GM23338 (cell line): ENCODE measurements around the gene CCDC32. TPM values are rescaled to one million over a fixed set of nuclear protein-coding genes. Genes with fewer than 3 reads are reported as not detected.

Experiments
- ATAC-seq: fragments of 200-7000 bp; cut with Tn5 transposase; 3 replicates; pipeline ENCODE4 v1.9.1; 2020
- DNase-seq: peaks from one replicate; pipeline ENCODE4 v3.0.0-alpha.2; 2015; ENCODE audit warnings: low spot score
- H2AFZ ChIP-seq: fragments of 200-600 bp; sonication (generic); 2 replicates; pipeline ENCODE4 v1.8.0; 2016; ENCODE audit warnings: antibody characterized with exemption, mild to moderate bottlenecking, moderate library complexity
- H3F3A ChIP-seq: fragments of 200-600 bp; sonication (generic); replicated peaks from 2 replicates; pipeline ENCODE4 v1.8.0; 2017; ENCODE audit warnings: antibody characterized with exemption, mixed run types, low read depth
- H3K27ac ChIP-seq: fragments of 200-600 bp; sonication (generic); 2 replicates; pipeline ENCODE4 v1.6.1; 2016; ENCODE audit warnings: low read depth
- H3K27me3 ChIP-seq: fragments of 200-600 bp; sonication (generic); 2 replicates; pipeline ENCODE4 v1.8.0; 2016; ENCODE audit warnings: mild to moderate bottlenecking, mixed run types, moderate library complexity; ENCODE audit not compliant: insufficient read depth
- H3K36me3 ChIP-seq: fragments of 200-600 bp; sonication (generic); 2 replicates; pipeline ENCODE4 v1.8.0; 2016; ENCODE audit warnings: mild to moderate bottlenecking; ENCODE audit not compliant: insufficient read depth
- H3K4me1 ChIP-seq: fragments of 200-600 bp; sonication (generic); 2 replicates; pipeline ENCODE4 v1.8.0; 2016; ENCODE audit warnings: mild to moderate bottlenecking, moderate library complexity; ENCODE audit not compliant: insufficient read depth
- H3K4me2 ChIP-seq: fragments of 200-600 bp; sonication (generic); 2 replicates; pipeline ENCODE4 v1.7.1; 2017; ENCODE audit warnings: mixed run types
- H3K4me3 ChIP-seq: fragments of 200-600 bp; sonication (generic); 2 replicates; pipeline ENCODE4 v1.6.1; 2016; ENCODE audit warnings: mixed run types
- H3K79me2 ChIP-seq: fragments of 200-600 bp; sonication (generic); replicated peaks from 2 replicates; pipeline ENCODE4 v1.8.0; 2017; ENCODE audit warnings: mild to moderate bottlenecking; ENCODE audit not compliant: insufficient read depth
- H3K9me2 ChIP-seq: fragments of 200-600 bp; sonication (generic); 2 replicates; pipeline ENCODE4 v1.8.0; 2017; ENCODE audit not compliant: insufficient read depth
- H4K20me1 ChIP-seq: fragments of 200-600 bp; sonication (generic); replicated peaks from 2 replicates; pipeline ENCODE4 v1.8.0; 2017; ENCODE audit warnings: mild to moderate bottlenecking; ENCODE audit not compliant: insufficient read depth
- H3K27ac Mint-ChIP-seq: 2 replicates; pipeline ENCODE4 v1.8.0; 2020; ENCODE audit warnings: inconsistent platforms, mild to moderate bottlenecking, moderate library complexity, mixed read lengths
- H3K27me3 Mint-ChIP-seq: 3 replicates; pipeline ENCODE4 v1.8.0; 2022; ENCODE audit warnings: low read depth, mild to moderate bottlenecking, moderate library complexity, mixed read lengths, inconsistent platforms; ENCODE audit not compliant: insufficient read depth, poor library complexity
- H3K36me3 Mint-ChIP-seq: 3 replicates; pipeline ENCODE4 v1.8.0; 2021; ENCODE audit warnings: low read depth, mild to moderate bottlenecking, inconsistent platforms, moderate library complexity, mixed read lengths
- H3K4me1 Mint-ChIP-seq: 3 replicates; pipeline ENCODE4 v1.8.0; 2020; ENCODE audit warnings: mild to moderate bottlenecking, inconsistent platforms, mixed read lengths
- H3K4me3 Mint-ChIP-seq: 3 replicates; pipeline ENCODE4 v1.8.0; 2021; ENCODE audit warnings: moderate library complexity, mild to moderate bottlenecking, inconsistent platforms, mixed read lengths
- H3K9me3 Mint-ChIP-seq: 3 replicates; pipeline ENCODE4 v1.8.0; 2020; ENCODE audit warnings: moderate library complexity, mild to moderate bottlenecking, inconsistent platforms, mixed read lengths
- CREB1 ChIP-seq: fragments of 250-450 bp; sonication (Bioruptor Pico); IDR thresholded peaks from 2 replicates; pipeline ENCODE4 v1.5.0; 2020; ENCODE audit warnings: low read depth, mild to moderate bottlenecking, moderate library complexity
- ETS1 ChIP-seq: IDR thresholded peaks from 2 replicates; pipeline ENCODE4 v1.6.1; 2016; ENCODE audit warnings: antibody characterized with exemption
- EZH2 ChIP-seq: fragments of 200-600 bp; sonication (generic); IDR thresholded peaks from one replicate; pipeline ENCODE4 v1.8.0; 2017; ENCODE audit warnings: antibody characterized with exemption, mild to moderate bottlenecking, low read depth; ENCODE audit not compliant: unreplicated experiment
- EZH2phosphoT487 ChIP-seq: fragments of 200-600 bp; sonication (generic); IDR thresholded peaks from one replicate; pipeline ENCODE4 v1.8.1; 2018; ENCODE audit warnings: antibody characterized with exemption; ENCODE audit not compliant: unreplicated experiment
- JUNB ChIP-seq: IDR thresholded peaks from one replicate; pipeline ENCODE4 v1.6.1; 2016; ENCODE audit warnings: antibody characterized with exemption; ENCODE audit not compliant: unreplicated experiment
- NANOG ChIP-seq: IDR thresholded peaks from 2 replicates; pipeline ENCODE4 v1.6.1; 2016; ENCODE audit warnings: antibody characterized with exemption, borderline replicate concordance
- POLR2AphosphoS5 ChIP-seq: IDR thresholded peaks from 2 replicates; pipeline ENCODE4 v1.6.1; 2016; ENCODE audit warnings: antibody characterized with exemption, low read depth
- ZNF114 ChIP-seq: fragments of 250-450 bp; sonication (Bioruptor Pico); IDR thresholded peaks from 2 replicates; pipeline ENCODE4 v1.5.0; 2020; ENCODE audit warnings: mild to moderate bottlenecking, moderate library complexity
- ZNF331 ChIP-seq: fragments of 250-450 bp; sonication (Bioruptor Pico); IDR thresholded peaks from 2 replicates; pipeline ENCODE4 v1.5.0; 2020; ENCODE audit warnings: low read depth, mild to moderate bottlenecking, moderate library complexity
- polyA plus RNA-seq: library from polyadenylated mRNA; unstranded; fragments of >200 nt; fragmentation: Nextera tagmentation; extraction: Ambion mirVana; gene quantifications from 2 replicates; pipeline ENCODE4 v1.2.1, GENCODE V29; 2016
- total RNA-seq: library from RNA; depleted of rRNA; stranded (reverse); fragments of >200 nt; shearing (Covaris generic); gene quantifications from 2 replicates; pipeline ENCODE4 v1.2.3, GENCODE V29; 2014
- TF ChIP-seq, protein P1 (sequence below): IDR thresholded peaks from one replicate; pipeline ENCODE4 v1.6.1; 2018; ENCODE audit warnings: antibody characterized with exemption; ENCODE audit not compliant: unreplicated experiment

Gene CCDC32
- total and polyA plus RNA-seq, 2 experiments from 2014 or later: 13.8 to 15.4 TPM

DNA sequence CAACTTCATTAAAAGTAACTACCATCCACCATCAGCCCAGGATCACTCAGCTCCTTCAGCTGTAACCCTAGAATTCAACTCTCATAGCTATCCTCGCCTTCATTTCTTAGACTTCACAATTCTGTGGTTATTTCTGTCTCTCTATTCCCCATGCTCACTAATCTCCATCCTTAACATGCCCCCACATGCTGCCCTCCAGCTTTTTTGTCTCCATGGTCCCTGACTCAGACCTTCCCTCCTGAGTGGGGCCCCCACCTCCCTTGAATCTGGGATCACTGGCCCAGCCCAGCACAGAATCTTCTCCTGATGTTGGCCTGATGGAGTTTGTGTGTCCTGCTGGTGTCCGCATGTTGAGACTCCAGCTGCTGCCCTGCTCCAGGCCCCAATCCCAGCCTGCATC is 52.4 kb downstream of the CCDC32 start (continued):
- TF ChIP-seq, protein P1, sequence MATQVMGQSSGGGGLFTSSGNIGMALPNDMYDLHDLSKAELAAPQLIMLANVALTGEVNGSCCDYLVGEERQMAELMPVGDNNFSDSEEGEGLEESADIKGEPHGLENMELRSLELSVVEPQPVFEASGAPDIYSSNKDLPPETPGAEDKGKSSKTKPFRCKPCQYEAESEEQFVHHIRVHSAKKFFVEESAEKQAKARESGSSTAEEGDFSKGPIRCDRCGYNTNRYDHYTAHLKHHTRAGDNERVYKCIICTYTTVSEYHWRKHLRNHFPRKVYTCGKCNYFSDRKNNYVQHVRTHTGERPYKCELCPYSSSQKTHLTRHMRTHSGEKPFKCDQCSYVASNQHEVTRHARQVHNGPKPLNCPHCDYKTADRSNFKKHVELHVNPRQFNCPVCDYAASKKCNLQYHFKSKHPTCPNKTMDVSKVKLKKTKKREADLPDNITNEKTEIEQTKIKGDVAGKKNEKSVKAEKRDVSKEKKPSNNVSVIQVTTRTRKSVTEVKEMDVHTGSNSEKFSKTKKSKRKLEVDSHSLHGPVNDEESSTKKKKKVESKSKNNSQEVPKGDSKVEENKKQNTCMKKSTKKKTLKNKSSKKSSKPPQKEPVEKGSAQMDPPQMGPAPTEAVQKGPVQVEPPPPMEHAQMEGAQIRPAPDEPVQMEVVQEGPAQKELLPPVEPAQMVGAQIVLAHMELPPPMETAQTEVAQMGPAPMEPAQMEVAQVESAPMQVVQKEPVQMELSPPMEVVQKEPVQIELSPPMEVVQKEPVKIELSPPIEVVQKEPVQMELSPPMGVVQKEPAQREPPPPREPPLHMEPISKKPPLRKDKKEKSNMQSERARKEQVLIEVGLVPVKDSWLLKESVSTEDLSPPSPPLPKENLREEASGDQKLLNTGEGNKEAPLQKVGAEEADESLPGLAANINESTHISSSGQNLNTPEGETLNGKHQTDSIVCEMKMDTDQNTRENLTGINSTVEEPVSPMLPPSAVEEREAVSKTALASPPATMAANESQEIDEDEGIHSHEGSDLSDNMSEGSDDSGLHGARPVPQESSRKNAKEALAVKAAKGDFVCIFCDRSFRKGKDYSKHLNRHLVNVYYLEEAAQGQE: no peak
- TF ChIP-seq ZNF114 (CRISPR knock-in tag) (no peak), NANOG (no peak), JUNB (no peak), EZH2phosphoT487 (no peak)

- Histone ChIP-seq H3K79me2 (no peaks in the 10 kb centered on the region), H3K4me3 (peak overlapping the region; percentile 72), H4K20me1 (no peaks in the 10 kb centered on the region), H3K4me1 (peaks cover 12% of the 10 kb centered on the region; the same call in 1 of the 2 replicates), H3K27me3 (peaks cover 49% of the 10 kb centered on the region), H3K4me2 (peak overlapping the region; percentile 93), H2AFZ (peak overlapping the region; percentile 97), H3K27ac (no peak overlapping the region), H3K36me3 (no peaks in the 10 kb centered on the region), H3K9me2 (no peaks in the 10 kb centered on the region), H3F3A (peaks cover 5% of the 10 kb centered on the region)
- Mint-ChIP-seq H3K36me3 (no peaks in the 10 kb centered on the region; the same call in 2 of the 3 replicates), H3K9me3 (no peaks in the 10 kb centered on the region; the same call in 2 of the 3 replicates), H3K27me3 (peaks cover 29% of the 10 kb centered on the region), H3K4me1 (peaks cover 17% of the 10 kb centered on the region), H3K4me3 (peak overlapping the region; percentile 72), H3K27ac (no peak overlapping the region)
- ATAC-seq: peak; percentile 89
- TF ChIP-seq ZNF114 (CRISPR knock-in tag): no peak
- TF ChIP-seq NANOG: no peak
- TF ChIP-seq ZNF331 (CRISPR knock-in tag): no peak
- TF ChIP-seq ETS1: 0 out of 2 replicates have a peak, but pooled peaks have one; percentile 6
- no peak for TF ChIP-seq EZH2
- peak; percentile 76 for TF ChIP-seq POLR2AphosphoS5
- no peak for TF ChIP-seq JUNB
- TF ChIP-seq EZH2phosphoT487: no peak
- TF ChIP-seq, protein P1: no peak
- TF ChIP-seq CREB1 (CRISPR knock-in tag): no peak; the same call in 1 of the 2 replicates
- DNase-seq: peak; percentile 87
Observed at GRCh38 chr15:40511472-40512133, 53.2 kb downstream of the CCDC32 start.
